ENCODE measurements around the gene PLXNA4. TPM values are rescaled to one million over a fixed set of nuclear protein-coding genes. Genes with fewer than 3 reads are reported as not detected.

The PLXNA4 gene
- total and polyA plus RNA-seq, 9 of the 15 experiments (the other 6 are each of a cell fraction or from before 2014, with no cell fraction given): under 0.01 to 0.09 TPM; not detected in 7

GRCh38 chr7:132376361-132377013 lies 199.8 kb downstream of the PLXNA4 start:
- CTCF ChIA-PET (ENCODE audit: low intra/inter-chr PET ratio): no interaction called here
- intact Hi-C loops (cut with micrococcal nuclease): no loop called here
- no peaks in the 10 kb centered on the region for H3K9me1 ChIP-seq (ENCODE audit: control insufficient read depth, insufficient read depth, low read length)
- FAIRE-seq (no peak), DNase-seq (ENCODE audit: extremely low read depth in 1 of 4, low spot score in 3 of 4) (no peak), ATAC-seq (no peak)
- TF ChIP-seq NFRKB (IDR thresholded peaks at IDR 0.05; ENCODE audit: low read depth) (no peak), NUFIP1 (IDR thresholded peaks at IDR 0.05; ENCODE audit: partially characterized antibody) (no peak), ZEB2 (IDR thresholded peaks at IDR 0.05) (no peak), PTTG1 (tag; IDR thresholded peaks at IDR 0.05; ENCODE audit: low read depth) (no peak), ZNF77 (CRISPR knock-in tag; IDR thresholded peaks at IDR 0.05) (no peak), HDGF (IDR thresholded peaks at IDR 0.05) (no peak)
- H2AFZ ChIP-seq (ENCODE audit: low read depth, low read length): no peak overlapping the region
- no peaks in the 10 kb centered on the region for H3K36me3 ChIP-seq (ENCODE audit: control insufficient read depth, insufficient read depth, low read length)
- H3K4me2 ChIP-seq (ENCODE audit: insufficient read depth, low read length): no peak overlapping the region
- H3K27ac ChIP-seq (ENCODE audit: extremely low read depth, low read depth, low read length): no peak overlapping the region
- BruUV-seq (replicated peaks): no TSS peak
- no peak overlapping the region for H3K4me3 ChIP-seq
- in situ Hi-C loops (cut with MboI): no loop called here
- no peaks in the 10 kb centered on the region for H3K9me3 ChIP-seq (replicated peaks; ENCODE audit: control insufficient read depth, insufficient read depth, low read depth, low read length)
- H3K27me3 ChIP-seq (ENCODE audit: control insufficient read depth in 2 of 2, insufficient read depth in 2 of 2, low read length in 2 of 2): no peaks in the 10 kb centered on the region
- H3K9ac ChIP-seq (ENCODE audit: insufficient read depth in 1 of 2, low read depth in 2 of 2, low read length in 2 of 2): no peak overlapping the region
- 0% methylated on average over 5 of the region's 5 CpGs for WGBS (ENCODE audit: insufficient coverage, low coverage, missing lambda C conversion rate)
- POLR2A ChIA-PET: no interaction called here
- H3K4me1 ChIP-seq (replicated peaks in 1 of 2; ENCODE audit: control insufficient read depth in 2 of 2, insufficient read depth in 2 of 2, low read length in 2 of 2): no peaks in the 10 kb centered on the region
- no peaks in the 10 kb centered on the region for H3K79me2 ChIP-seq (ENCODE audit: control insufficient read depth, insufficient read depth, low read length)
- H4K20me1 ChIP-seq (replicated peaks; ENCODE audit: control insufficient read depth, insufficient read depth, low read length): no peaks in the 10 kb centered on the region

- H3K9me1 ChIP-seq (ENCODE audit: control insufficient read depth, insufficient read depth, low read length): no peaks in the 10 kb centered on the region
- no peak for FAIRE-seq
- no peaks in the 10 kb centered on the region; the same call in 1 of the 2 replicates for H4K20me1 ChIP-seq (replicated peaks; ENCODE audit: control insufficient read depth, insufficient read depth, low read length)
- in situ Hi-C loops (cut with MboI): no loop called here
- no peaks in the 10 kb centered on the region for H3K36me3 ChIP-seq (ENCODE audit: control insufficient read depth, insufficient read depth, low read length)
- H3K4me3 ChIP-seq: no peak overlapping the region
- no peaks in the 10 kb centered on the region for H3K9me3 ChIP-seq (replicated peaks; ENCODE audit: control insufficient read depth, insufficient read depth, low read depth, low read length)
- peaks cover 7 to 22% of the 10 kb centered on the region in 2 experiments; a peak in 3 of 5 replicates for H3K27me3 ChIP-seq (ENCODE audit: control insufficient read depth in 2 of 2, insufficient read depth in 2 of 2, low read length in 2 of 2)
- no TSS peak for BruUV-seq (replicated peaks)
- intact Hi-C loops (cut with micrococcal nuclease): no loop called here
- ATAC-seq: no peak
- H3K4me1 ChIP-seq (replicated peaks in 1 of 2; ENCODE audit: control insufficient read depth in 2 of 2, insufficient read depth in 2 of 2, low read length in 2 of 2): no peaks in the 10 kb centered on the region
- 0% methylated on average over 4 of the region's 4 CpGs for WGBS (ENCODE audit: insufficient coverage, low coverage, missing lambda C conversion rate)
- ChIA-PET POLR2A (interaction anchor here (0.7 to 1.5 kb wide), 3 partner anchors 9 to 565 kb away, joined by 3 to 5 read pairs (median 4); no protein-coding TSS in a partner anchor), CTCF (ENCODE audit: low intra/inter-chr PET ratio) (no interaction called here)
- H2AFZ ChIP-seq (ENCODE audit: low read depth, low read length): no peak overlapping the region
- no peak overlapping the region for H3K27ac ChIP-seq (ENCODE audit: extremely low read depth, low read depth, low read length)
- DNase-seq (ENCODE audit: extremely low read depth in 1 of 4, low spot score in 3 of 4): no peak
- no peak overlapping the region for H3K9ac ChIP-seq (ENCODE audit: insufficient read depth in 1 of 2, low read depth in 2 of 2, low read length in 2 of 2)
- H3K4me2 ChIP-seq (ENCODE audit: insufficient read depth, low read length): no peak overlapping the region
- no peaks in the 10 kb centered on the region for H3K79me2 ChIP-seq (ENCODE audit: control insufficient read depth, insufficient read depth, low read length)
- TF ChIP-seq DMBX1 (CRISPR knock-in tag; IDR thresholded peaks at IDR 0.05; ENCODE audit: borderline replicate concordance) (no peak), RREB1 (CRISPR knock-in tag; IDR thresholded peaks at IDR 0.05) (no peak), VEZF1 (CRISPR knock-in tag; IDR thresholded peaks at IDR 0.05) (no peak), SLC30A9 (CRISPR knock-in tag; IDR thresholded peaks at IDR 0.05) (no peak)
Measured at GRCh38 chr7:132373879-132374278, 202.4 kb downstream of the PLXNA4 start.
